Psoas muscle (tissue), 8 donors: ENCODE data around the gene PDE8A. TPM values are rescaled to one million over a fixed set of nuclear protein-coding genes. Genes with fewer than 3 reads are reported as not detected.

ENCODE experiments used
- ATAC-seq, 4 donors: fragments of 200-7000 bp; cut with Tn5 transposase; one replicate each; pipeline ENCODE4 v1.9.1; 2020; ENCODE audit warnings: moderate library complexity in 3 of 4, mild to moderate bottlenecking in 2 of 4
- DNase-seq, 2 donors: peaks; one replicate each; pipeline ENCODE4 v3.0.0-alpha.2; 2020
- H3K27ac ChIP-seq: fragments of 200-600 bp; one replicate; pipeline ENCODE4 v1.8.0; 2022
- H3K27me3 ChIP-seq, 3 donors: fragments of 200-600 bp in 1 of 3; one replicate each; pipeline versions ENCODE4 v1.6.1 to v1.8.0; 2013 to 2022; ENCODE audit warnings: low read length in 2 of 3, mild to moderate bottlenecking in 2 of 3, moderate library complexity in 1 of 3; ENCODE audit not compliant: insufficient read depth in 3 of 3
- H3K36me3 ChIP-seq, 2 donors: fragments of 200-600 bp in 1 of 2; one replicate each; pipeline versions ENCODE4 v1.6.1 to v1.8.0; 2013 to 2022; ENCODE audit warnings: low read depth in 1 of 2, mild to moderate bottlenecking in 1 of 2, moderate library complexity in 1 of 2; ENCODE audit not compliant: insufficient read depth in 1 of 2
- H3K4me1 ChIP-seq: fragments of 200-600 bp; one replicate; pipeline ENCODE4 v1.8.0; 2022
- H3K4me3 ChIP-seq: fragments of 200-600 bp; one replicate; pipeline ENCODE4 v1.8.0; 2022; ENCODE audit warnings: mild to moderate bottlenecking
- H3K9me3 ChIP-seq: fragments of 200-600 bp; one replicate; pipeline ENCODE4 v1.8.0; 2022
- CTCF ChIP-seq: fragments of 200-600 bp; IDR thresholded peaks from one replicate; pipeline ENCODE4 v1.8.0; 2022; ENCODE audit warnings: antibody characterized with exemption
- whole genome bisulfite sequencing, 3 donors: extraction: QIAGEN DNeasy Blood & Tissue Kit; methylation state at CpG; one replicate each; pipeline versions ENCODE4 v1.1.6 to v1.1.7; 2013; 5-methylcytosine and 5-hydroxymethylcytosine counted together
- intact Hi-C, 2 donors: fragments of 100-400 bp; cut with DNase I; formaldehyde crosslinking; loops; one replicate each; pipeline versions ENCODE4 v1.11.0 to v1.14.2; 2022
- polyA plus RNA-seq, 3 donors: library from polyadenylated mRNA; stranded (reverse); fragments of 200-250 nt; gene quantifications; one replicate each; pipeline ENCODE4 v1.2.3, GENCODE V29; 2013
- total RNA-seq, 4 donors: library from RNA; stranded (reverse); fragmentation: NEBNext Ultra II Directional in 2 of 4; extraction: Animal tissue kit (Norgen Biotek cat#: 25700) in 2 of 4; gene quantifications; one replicate each; pipeline versions ENCODE4 v1.2.1 to v1.2.4, GENCODE V29; 2021 to 2023
- donor health status: healthy with polysubstance abuse.
- donor health status: DM: no; HTN: no; CAD: no; lungs with moderate emphysema.
- donor health status: Bipolar disorder and iron deficiency.
- donor health status: healthy.
- donor health status: DM: yes; HTN: yes; CAD: no.
- donor health status: DM: no; HTN: no; CAD: no.
- donor health status: DM: no; HTN: no; CAD: no.
- donor health status: DM: yes; HTN: yes; CAD: no.

The PDE8A gene
- total and polyA plus RNA-seq, 7 donors: 6.5 to 12.1 (median 10.5) TPM

GRCh38 chr15:85109333-85109732 lies 127.7 kb downstream of the PDE8A start:
- no peak for TF ChIP-seq CTCF
- 92 to 94% (median 92%) methylated on average over 2 of the region's 2 CpGs for WGBS, 3 donors
- DNase-seq (no peak), ATAC-seq (no peak)
- Histone ChIP-seq H3K27ac (no peak overlapping the region), H3K4me3 (no peak overlapping the region), H3K4me1 (no peaks in the 10 kb centered on the region), H3K36me3 (peaks cover 3 to 42% of the 10 kb centered on the region in 2 donors), H3K27me3 (no peaks in the 10 kb centered on the region), H3K9me3 (no peaks in the 10 kb centered on the region)
- intact Hi-C loops: no loop called here

GRCh38 chr15:85112997-85113396 lies 131.3 kb downstream of the PDE8A start:
- H3K27ac ChIP-seq: no peak overlapping the region
- peaks cover 0 to 72% of the 10 kb centered on the region in 2 donors for H3K36me3 ChIP-seq
- 61 to 74% (median 65%) methylated on average over 3 of the region's 3 CpGs for WGBS, 3 donors

GRCh38 chr15:85114886-85115285 lies 133.2 kb downstream of the PDE8A start:
- ATAC-seq: no peak

More at GRCh38 chr15:85112997-85113396, 131.3 kb downstream of the PDE8A start:
- no peak for TF ChIP-seq CTCF
- Histone ChIP-seq H3K4me3 (no peak overlapping the region), H3K27me3 (no peaks in the 10 kb centered on the region), H3K4me1 (no peaks in the 10 kb centered on the region), H3K9me3 (no peaks in the 10 kb centered on the region)
- no peak for DNase-seq
- intact Hi-C loops: no loop called here
- no peak for ATAC-seq

GRCh38 chr15:85116066-85116465 lies 134.4 kb downstream of the PDE8A start:
- H3K4me1 ChIP-seq: peaks cover 5% of the 10 kb centered on the region
- 100% methylated on average over 1 of the region's 1 CpG for WGBS, 3 donors
- peaks cover 0 to 58% of the 10 kb centered on the region in 2 donors for H3K36me3 ChIP-seq
- intact Hi-C loops: no loop called here
- H3K4me3 ChIP-seq: no peak overlapping the region
- no peak for TF ChIP-seq CTCF
- DNase-seq: no peak
- ATAC-seq: no peak
- no peaks in the 10 kb centered on the region for H3K9me3 ChIP-seq
- no peaks in the 10 kb centered on the region for H3K27me3 ChIP-seq
- H3K27ac ChIP-seq: no peak overlapping the region

More at GRCh38 chr15:85114886-85115285, 133.2 kb downstream of the PDE8A start:
- no peak for TF ChIP-seq CTCF
- DNase-seq: no peak
- no peaks in the 10 kb centered on the region for H3K9me3 ChIP-seq
- no peak overlapping the region for H3K4me3 ChIP-seq
- WGBS, 3 donors: 84 to 91% (median 86%) methylated on average over 4 of the region's 4 CpGs
- no peak overlapping the region for H3K27ac ChIP-seq
- H3K27me3 ChIP-seq: no peaks in the 10 kb centered on the region
- H3K4me1 ChIP-seq: peaks cover 5% of the 10 kb centered on the region
- peaks cover 0 to 59% of the 10 kb centered on the region in 2 donors for H3K36me3 ChIP-seq
- intact Hi-C loops: no loop called here

- ATAC-seq (no peak), DNase-seq (no peak)
- H3K4me3 ChIP-seq: no peak overlapping the region
- H3K4me1 ChIP-seq: peaks cover 5% of the 10 kb centered on the region
- no peaks in the 10 kb centered on the region for H3K9me3 ChIP-seq
- intact Hi-C loops: no loop called here
- no peak for TF ChIP-seq CTCF
- peaks cover 0 to 61% of the 10 kb centered on the region in 2 donors for H3K36me3 ChIP-seq
- no peaks in the 10 kb centered on the region for H3K27me3 ChIP-seq
- 79 to 98% (median 97%) methylated on average over 3 of the region's 3 CpGs for WGBS, 3 donors
- H3K27ac ChIP-seq: no peak overlapping the region
Observed at GRCh38 chr15:85116494-85116893, 134.8 kb downstream of the PDE8A start.
